ENCODE data around the gene MACROD1.

The MACROD1 gene

DNA sequence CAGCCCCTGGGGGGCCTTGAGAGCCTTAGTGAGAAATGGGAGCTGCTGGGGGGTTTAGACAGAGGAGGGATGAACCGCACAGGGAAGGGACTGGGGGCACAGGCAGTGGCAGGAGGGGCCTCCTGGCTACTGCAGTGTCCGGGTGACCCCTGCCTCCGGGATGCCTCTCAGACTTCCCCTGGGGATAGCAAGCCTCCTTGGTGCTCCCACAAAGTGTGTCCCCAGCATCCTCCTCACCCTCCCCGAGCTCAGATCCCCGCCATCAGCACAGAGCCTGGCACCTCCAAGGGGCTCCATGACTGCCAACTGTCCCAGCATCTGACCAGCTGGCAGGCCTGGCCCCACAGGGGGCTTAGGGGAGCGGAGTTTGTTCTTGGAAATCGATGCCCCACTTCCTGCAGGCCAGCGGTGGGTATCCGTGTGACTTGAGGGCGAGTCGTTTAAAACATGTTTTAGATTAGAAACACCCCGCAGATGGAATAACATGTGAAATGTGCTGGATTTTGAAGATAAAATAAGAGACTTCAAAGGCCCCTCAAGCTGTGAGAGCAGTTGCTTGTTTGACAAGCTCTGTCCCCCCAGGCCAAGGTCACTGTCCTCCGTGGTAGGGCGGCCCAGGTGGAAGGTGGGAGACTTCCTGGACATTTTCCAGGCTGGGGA lies 143.7 kb downstream of the MACROD1 start:
- H3K4me3 ChIP-seq (replicated peaks; ENCODE audit: low read depth, low read length) = no peak overlapping the region
- TF ChIP-seq, protein P1, sequence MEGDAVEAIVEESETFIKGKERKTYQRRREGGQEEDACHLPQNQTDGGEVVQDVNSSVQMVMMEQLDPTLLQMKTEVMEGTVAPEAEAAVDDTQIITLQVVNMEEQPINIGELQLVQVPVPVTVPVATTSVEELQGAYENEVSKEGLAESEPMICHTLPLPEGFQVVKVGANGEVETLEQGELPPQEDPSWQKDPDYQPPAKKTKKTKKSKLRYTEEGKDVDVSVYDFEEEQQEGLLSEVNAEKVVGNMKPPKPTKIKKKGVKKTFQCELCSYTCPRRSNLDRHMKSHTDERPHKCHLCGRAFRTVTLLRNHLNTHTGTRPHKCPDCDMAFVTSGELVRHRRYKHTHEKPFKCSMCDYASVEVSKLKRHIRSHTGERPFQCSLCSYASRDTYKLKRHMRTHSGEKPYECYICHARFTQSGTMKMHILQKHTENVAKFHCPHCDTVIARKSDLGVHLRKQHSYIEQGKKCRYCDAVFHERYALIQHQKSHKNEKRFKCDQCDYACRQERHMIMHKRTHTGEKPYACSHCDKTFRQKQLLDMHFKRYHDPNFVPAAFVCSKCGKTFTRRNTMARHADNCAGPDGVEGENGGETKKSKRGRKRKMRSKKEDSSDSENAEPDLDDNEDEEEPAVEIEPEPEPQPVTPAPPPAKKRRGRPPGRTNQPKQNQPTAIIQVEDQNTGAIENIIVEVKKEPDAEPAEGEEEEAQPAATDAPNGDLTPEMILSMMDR (IDR thresholded peaks at IDR 0.05; ENCODE audit: low read depth, low read length, missing control alignments) = no peak
- DNase-seq (ENCODE audit: extremely low read depth, low read depth) = no peak

DNA sequence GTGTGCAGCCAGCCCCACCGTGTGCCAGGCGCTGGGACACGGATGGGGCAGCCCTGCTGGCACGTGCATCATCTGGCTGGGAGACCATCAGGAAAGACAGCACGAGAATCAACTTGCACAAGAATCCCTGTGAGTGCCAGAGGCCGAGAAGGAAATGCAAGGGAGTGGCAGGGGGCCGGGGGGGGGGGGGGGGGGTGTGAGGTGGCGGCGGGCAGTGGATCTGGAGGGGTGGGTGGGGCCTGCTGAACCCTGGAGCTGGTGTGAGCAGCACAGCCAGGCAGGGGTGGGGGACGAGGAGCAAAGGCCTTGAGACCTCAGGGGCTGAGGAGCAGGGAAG lies 144.2 kb downstream of the MACROD1 start:
- no peak overlapping the region for H3K4me3 ChIP-seq (replicated peaks; ENCODE audit: low read depth, low read length)
- TF ChIP-seq, protein P1 (IDR thresholded peaks at IDR 0.05; ENCODE audit: low read depth, low read length, missing control alignments) = no peak
- no peak for DNase-seq (ENCODE audit: extremely low read depth, low read depth)

DNA sequence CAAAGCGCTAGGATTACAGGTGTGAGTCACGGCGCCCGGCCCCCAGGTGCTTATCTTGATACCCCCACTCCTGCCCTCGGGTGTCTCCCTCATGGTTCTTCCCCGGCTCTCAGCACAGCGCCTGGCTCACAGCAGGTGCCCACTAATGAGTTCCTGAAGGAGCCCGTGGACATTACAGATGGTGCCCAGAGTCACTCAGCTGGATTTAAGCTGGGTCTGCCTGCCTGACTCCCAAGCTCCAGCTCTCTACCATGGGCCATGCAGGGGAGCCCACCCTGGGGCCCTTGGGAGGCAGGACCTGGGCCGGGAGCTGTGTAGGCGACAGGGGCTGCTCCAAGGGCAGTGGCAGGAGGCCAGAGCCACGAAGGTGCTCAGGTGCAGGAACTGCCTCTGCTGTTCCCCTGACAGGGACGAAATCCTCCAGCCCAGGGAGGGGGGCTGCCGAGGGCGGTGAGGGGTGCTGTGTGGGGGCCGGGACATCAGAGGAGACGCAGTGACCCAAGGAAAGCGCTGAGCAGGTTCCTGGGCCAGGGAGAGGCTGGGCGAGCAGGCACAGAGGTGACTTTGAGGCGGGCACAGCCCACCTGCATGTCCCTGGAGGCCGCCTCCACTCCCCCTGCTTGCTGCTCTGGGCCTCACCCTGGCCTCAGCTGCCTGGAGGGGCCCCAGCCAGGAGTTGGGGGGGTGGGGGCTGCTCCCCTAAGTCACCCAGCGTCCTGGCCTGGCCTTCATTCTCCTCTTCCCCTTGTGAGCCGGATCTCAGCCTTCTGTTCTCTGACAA lies 144.7 kb downstream of the MACROD1 start:
- DNase-seq (ENCODE audit: extremely low read depth, low read depth) = no peak
- H3K4me3 ChIP-seq (replicated peaks; ENCODE audit: low read depth, low read length) = no peak overlapping the region

DNA sequence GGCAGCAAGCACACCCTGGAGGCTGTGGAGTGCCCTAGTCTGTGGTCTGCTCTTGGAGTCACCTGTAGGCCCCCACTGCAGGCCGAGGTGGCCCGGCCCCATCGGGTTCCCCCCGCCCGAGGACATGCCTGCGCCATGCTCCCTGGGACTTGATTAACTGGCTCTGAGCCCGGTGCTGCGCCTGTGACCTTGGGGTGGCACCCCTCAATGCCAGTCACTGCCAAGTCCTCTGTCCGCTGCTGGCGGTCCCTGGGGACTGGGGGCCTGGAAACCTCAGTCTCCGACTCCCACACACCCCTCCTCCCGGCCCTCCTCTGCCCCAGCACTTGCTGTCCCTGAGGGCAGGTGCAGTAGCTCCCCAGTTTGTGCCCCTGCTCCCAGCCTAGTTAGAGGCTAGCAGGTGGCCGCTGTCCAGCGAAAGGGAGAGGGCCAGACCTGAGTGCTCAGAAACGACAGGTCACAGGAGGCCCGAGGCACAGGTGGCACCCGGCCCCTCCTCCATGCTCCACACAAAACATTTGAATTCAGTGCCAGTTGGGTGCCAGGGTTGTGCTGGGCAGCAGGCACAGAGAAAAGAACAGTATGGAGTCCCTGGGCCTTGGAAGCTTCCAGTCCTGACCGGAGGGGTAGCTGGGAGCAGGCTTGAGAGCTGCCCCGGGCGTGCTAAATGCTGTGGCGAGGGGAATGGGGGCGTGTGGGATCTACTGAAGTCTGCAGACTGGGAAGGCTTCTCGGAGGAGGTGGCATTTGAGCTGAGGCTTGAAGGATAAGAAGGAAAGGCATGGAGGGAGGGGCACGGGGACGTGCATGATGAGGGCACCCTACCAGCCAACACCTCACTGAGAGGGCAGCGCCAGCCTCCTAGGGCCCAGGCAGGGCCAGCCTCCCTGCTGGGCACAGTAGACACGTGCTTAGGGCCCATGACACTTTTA lies 146.5 kb downstream of the MACROD1 start:
- DNase-seq (ENCODE audit: extremely low read depth, low read depth) = no peak
- TF ChIP-seq, protein P1 (IDR thresholded peaks at IDR 0.05; ENCODE audit: low read depth, low read length, missing control alignments) = no peak
- no peak overlapping the region for H3K4me3 ChIP-seq (replicated peaks; ENCODE audit: low read depth, low read length)

More for the DNA sequence above, 144.7 kb downstream of the MACROD1 start:
- TF ChIP-seq, protein P1 (IDR thresholded peaks at IDR 0.05; ENCODE audit: low read depth, low read length, missing control alignments) = no peak

DNA sequence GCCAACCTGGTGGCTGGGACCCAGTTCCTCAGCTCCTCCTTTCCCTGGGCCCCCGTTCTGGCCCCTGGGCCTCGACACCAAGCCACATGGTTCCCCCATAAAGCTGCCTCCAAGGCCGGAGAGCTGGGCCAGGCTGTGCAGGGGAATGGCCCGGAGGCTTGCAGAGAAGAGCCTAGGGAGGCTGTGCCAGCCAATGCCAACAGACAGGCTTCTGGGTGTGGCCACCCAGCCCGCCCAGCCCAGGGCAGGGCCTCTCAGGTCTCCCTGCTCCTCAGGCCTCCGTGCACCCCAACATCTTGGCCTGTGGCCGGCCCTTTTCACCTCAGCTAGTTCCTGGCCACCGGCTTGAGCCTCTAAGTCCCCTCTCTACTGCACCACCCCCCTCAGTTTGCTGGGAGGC lies 147.6 kb downstream of the MACROD1 start:
- DNase-seq (ENCODE audit: extremely low read depth, low read depth) = no peak
- no peak overlapping the region for H3K4me3 ChIP-seq (replicated peaks; ENCODE audit: low read depth, low read length)

DNA sequence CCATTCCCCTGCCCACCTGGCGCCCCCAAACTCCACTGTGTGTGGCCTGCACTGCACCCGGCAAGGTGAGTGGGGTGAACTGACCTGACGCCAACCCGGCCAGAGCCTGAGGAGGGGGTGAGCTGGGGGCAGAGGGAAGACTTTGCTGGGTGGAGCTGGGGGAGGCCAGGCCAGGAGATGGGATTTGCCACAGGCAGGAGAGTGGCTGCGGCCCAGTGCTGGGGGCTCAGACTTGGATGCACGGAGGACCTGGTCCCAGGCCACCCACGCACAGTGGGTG lies 148.0 kb downstream of the MACROD1 start:
- no peak overlapping the region for H3K4me3 ChIP-seq (replicated peaks; ENCODE audit: low read depth, low read length)
- TF ChIP-seq, protein P1 (IDR thresholded peaks at IDR 0.05; ENCODE audit: low read depth, low read length, missing control alignments) = no peak
- no peak for DNase-seq (ENCODE audit: extremely low read depth, low read depth)

More for the DNA sequence above, 147.6 kb downstream of the MACROD1 start:
- TF ChIP-seq, protein P1 (IDR thresholded peaks at IDR 0.05; ENCODE audit: low read depth, low read length, missing control alignments) = no peak
